Left kidney (tissue), 1 donor: ENCODE results near the gene CHEK2. TPM values are rescaled to one million over a fixed set of nuclear protein-coding genes. Genes with fewer than 3 reads are reported as not detected.

ENCODE experiments used
- polyA plus RNA-seq: library from polyadenylated mRNA; unstranded; fragments of 120-200 nt; gene quantifications from one replicate; pipeline ENCODE4 v1.2.1, GENCODE V29; 2013; ENCODE audit not compliant: insufficient read length

CHEK2 gene
- polyA plus RNA-seq, 1 donor, result 24.5 TPM

Other genes starting within 250 kb of the CHEK2 start
- 45.8 TPM for gene TTC28, start 62.0 kb downstream of the CHEK2 start, polyA plus RNA-seq
- gene HSCB, start 219 bp upstream of the CHEK2 start, polyA plus RNA-seq, result 23.6 TPM
- gene CCDC117, start 30.9 kb upstream of the CHEK2 start, polyA plus RNA-seq, result 40.1 TPM
- gene XBP1, start 58.7 kb upstream of the CHEK2 start, polyA plus RNA-seq, result 127 TPM
- gene ZNRF3, start 141.8 kb upstream of the CHEK2 start, polyA plus RNA-seq, result 30.5 TPM